ENCODE data around the gene COG8. TPM values are rescaled to one million over a fixed set of nuclear protein-coding genes. Genes with fewer than 3 reads are reported as not detected.

Gene COG8
- total and polyA plus RNA-seq, 2 donors (not counting 3 experiments of a cell fraction or from before 2014, with no cell fraction given): 29.0 to 31.6 TPM

GRCh38 chr16:69382421-69382820 is 43.1 kb upstream of the COG8 start:
- intact Hi-C loops (cut with micrococcal nuclease) (no loop called here), dilution Hi-C loops (cut with MboI; ENCODE audit: extremely low pct_ligation_motif_present, low sequenced_read_pairs) (no loop called here)
- ChIA-PET POLR2A (interaction anchor here (0.6 kb wide), 1 partner anchor 137 kb away, joined by 3 read pairs; no protein-coding TSS in a partner anchor), CTCF (interaction anchor here (0.9 to 1.6 kb wide), 5 partner anchors 14 to 377 kb away, joined by 3 to 5 read pairs (median 3); no protein-coding TSS in a partner anchor)
- no peaks in the 10 kb centered on the region for H3K9me1 ChIP-seq (replicated peaks; ENCODE audit: control insufficient read depth, extremely low read depth, insufficient read depth, low read length)
- no peaks in the 10 kb centered on the region for H3K27me3 ChIP-seq (ENCODE audit: control insufficient read depth in 2 of 2, insufficient read depth in 2 of 2, low read length in 2 of 2)
- peaks cover 42% of the 10 kb centered on the region for H3K4me1 ChIP-seq (ENCODE audit: control insufficient read depth, extremely low read depth, insufficient read depth, low read length)
- H3K36me3 ChIP-seq (ENCODE audit: control insufficient read depth in 2 of 2, extremely low read depth in 1 of 2, insufficient read depth in 2 of 2, low read length in 2 of 2): peaks cover 4 to 9% of the 10 kb centered on the region in 2 experiments
- peak overlapping the region; percentile 85 for H3K27ac ChIP-seq (ENCODE audit: insufficient read depth, low read depth, low read length)
- FAIRE-seq (no peak), DNase-seq (ENCODE audit: low read depth, low spot score) (no peak)
- no peak overlapping the region for H2AFZ ChIP-seq (ENCODE audit: low read depth, low read length)
- no peaks in the 10 kb centered on the region for H3K9me3 ChIP-seq (replicated peaks; ENCODE audit: control insufficient read depth, insufficient read depth, low read length)
- H3K9ac ChIP-seq (replicated peaks; ENCODE audit: extremely low read depth, insufficient read depth, low read length): no peak overlapping the region
- H3K79me2 ChIP-seq (ENCODE audit: control insufficient read depth, insufficient read depth, low read length): peaks cover 35% of the 10 kb centered on the region
- no TSS peak for BruUV-seq (replicated peaks)
- H3K4me3 ChIP-seq (replicated peaks in 1 of 3; ENCODE audit: insufficient read depth in 1 of 3, low read depth in 1 of 3, low read length in 3 of 3): no peak overlapping the region
- H3K4me2 ChIP-seq (ENCODE audit: insufficient read depth, low read length): no peak overlapping the region
- peaks cover 4% of the 10 kb centered on the region for H4K20me1 ChIP-seq (replicated peaks; ENCODE audit: control insufficient read depth, extremely low read depth, insufficient read depth, low read length)
- no peak for TF ChIP-seq FOS (IDR thresholded peaks at IDR 0.05; ENCODE audit: borderline replicate concordance, insufficient read depth, low read length)

- no peak for TF ChIP-seq GATA2 (IDR thresholded peaks at IDR 0.05; ENCODE audit: insufficient read depth, insufficient read length, low read depth, low read length)
- peak; percentile 69 for TF ChIP-seq JUN (IDR thresholded peaks at IDR 0.05; ENCODE audit: borderline replicate concordance, insufficient read depth, insufficient read length, low read depth)
- TF ChIP-seq CTCF (IDR thresholded peaks at IDR 0.05; ENCODE audit: extremely low read depth in 1 of 2, insufficient read depth in 1 of 2, low read depth in 1 of 2, low read length in 2 of 2): no peak
- no peak for TF ChIP-seq POLR2A (IDR thresholded peaks at IDR 0.05; ENCODE audit: low read depth, low read length)
- peak; percentile 39 for TF ChIP-seq FOS (IDR thresholded peaks at IDR 0.05; ENCODE audit: borderline replicate concordance, insufficient read depth, low read length)
- no peak for TF ChIP-seq POLR2AphosphoS5 (IDR thresholded peaks at IDR 0.05; ENCODE audit: insufficient read depth, low read depth, low read length)
- no peak for TF ChIP-seq EZH2 (IDR thresholded peaks at IDR 0.05; ENCODE audit: borderline replicate concordance, low read depth, low read length, severe bottlenecking)
- TF ChIP-seq MYC (IDR thresholded peaks at IDR 0.05; ENCODE audit: low read depth, low read length): no peak
- ChIA-PET CTCF (interaction anchor here (0.9 to 1.6 kb wide), 8 partner anchors 9 to 386 kb away, joined by 3 to 9 read pairs (median 4); no protein-coding TSS in a partner anchor), POLR2A (interaction anchor here (1.0 kb wide), 1 partner anchor 23 kb away, joined by 4 read pairs; no protein-coding TSS in a partner anchor)
- intact Hi-C loops (cut with micrococcal nuclease): no loop called here
- peak overlapping the region; percentile 37 for H3K4me2 ChIP-seq (ENCODE audit: insufficient read depth, low read length)
- peak; percentile 73 for DNase-seq (ENCODE audit: low read depth, low spot score)
- peaks cover 4 to 9% of the 10 kb centered on the region in 2 experiments for H3K36me3 ChIP-seq (ENCODE audit: control insufficient read depth in 2 of 2, extremely low read depth in 1 of 2, insufficient read depth in 2 of 2, low read length in 2 of 2)
- H4K20me1 ChIP-seq (replicated peaks; ENCODE audit: control insufficient read depth, extremely low read depth, insufficient read depth, low read length): peaks cover 4% of the 10 kb centered on the region
- H3K79me2 ChIP-seq (ENCODE audit: control insufficient read depth, insufficient read depth, low read length): peaks cover 35% of the 10 kb centered on the region
- H3K9ac ChIP-seq (replicated peaks; ENCODE audit: extremely low read depth, insufficient read depth, low read length): peak overlapping the region; percentile 41
- no peak overlapping the region for H2AFZ ChIP-seq (ENCODE audit: low read depth, low read length)
- H3K4me3 ChIP-seq (replicated peaks in 1 of 3; ENCODE audit: insufficient read depth in 1 of 3, low read depth in 1 of 3, low read length in 3 of 3): no peak overlapping the region
- FAIRE-seq: peak; percentile 44
- H3K4me1 ChIP-seq (ENCODE audit: control insufficient read depth, extremely low read depth, insufficient read depth, low read length): peaks cover 40% of the 10 kb centered on the region
- dilution Hi-C loops (cut with MboI; ENCODE audit: extremely low pct_ligation_motif_present, low sequenced_read_pairs): no loop called here
- H3K9me1 ChIP-seq (replicated peaks; ENCODE audit: control insufficient read depth, extremely low read depth, insufficient read depth, low read length): no peaks in the 10 kb centered on the region
- H3K27ac ChIP-seq (ENCODE audit: insufficient read depth, low read depth, low read length): peak overlapping the region; percentile 85
- H3K9me3 ChIP-seq (replicated peaks; ENCODE audit: control insufficient read depth, insufficient read depth, low read length): no peaks in the 10 kb centered on the region
- no peaks in the 10 kb centered on the region for H3K27me3 ChIP-seq (ENCODE audit: control insufficient read depth in 2 of 2, insufficient read depth in 2 of 2, low read length in 2 of 2)
- BruUV-seq (replicated peaks): no TSS peak
Measured at GRCh38 chr16:69381231-69381630, 41.9 kb upstream of the COG8 start.

All from endothelial cell of umbilical vein (primary cell).